Nephron (organoid): ENCODE measurements around the gene GNG7.
"Not testable (repeated sequence)": the region's sequence is repeated elsewhere in the genome, so short reads cannot be mapped to it uniquely, and the experiment has no call there.

Source experiments
- H3K27ac Mint-ChIP-seq, 3 experiments: 2 replicates each; pipeline ENCODE4 v1.8.0; 2020; ENCODE audit warnings: mixed read lengths in 3 of 3, mild to moderate bottlenecking in 2 of 3, moderate library complexity in 1 of 3
- H3K27me3 Mint-ChIP-seq: 2 replicates; pipeline ENCODE4 v1.8.0; 2021; ENCODE audit warnings: low read depth, mild to moderate bottlenecking, moderate library complexity, mixed read lengths
- H3K36me3 Mint-ChIP-seq: 2 replicates; pipeline ENCODE4 v1.8.0; 2020; ENCODE audit warnings: low read depth, mixed read lengths
- H3K4me1 Mint-ChIP-seq: 2 replicates; pipeline ENCODE4 v1.8.0; 2020; ENCODE audit warnings: mixed read lengths
- H3K4me3 Mint-ChIP-seq, 3 experiments: 2 replicates each; pipeline ENCODE4 v1.8.0; 2020; ENCODE audit warnings: mild to moderate bottlenecking in 3 of 3, mixed read lengths in 3 of 3, moderate library complexity in 2 of 3
- H3K9me3 Mint-ChIP-seq: 2 replicates; pipeline ENCODE4 v1.8.0; 2020; ENCODE audit warnings: mixed read lengths
- CTCF ChIP-seq, 3 experiments: fragments of 200-600 bp; sonication (generic); IDR thresholded peaks; one replicate each; pipeline ENCODE4 v1.5.0; 2021; ENCODE audit warnings: antibody characterized with exemption in 3 of 3; ENCODE audit not compliant: unreplicated experiment in 3 of 3

GNG7 gene

GRCh38 chr19:2679439-2679838 is 23.1 kb downstream of the GNG7 start:
- Mint-ChIP-seq H3K27ac (no peak overlapping the region), H3K36me3 (peaks cover 3% of the 10 kb centered on the region), H3K4me3 (no peak overlapping the region), H3K9me3 (peaks cover 2% of the 10 kb centered on the region), H3K27me3 (peaks cover 25% of the 10 kb centered on the region), H3K4me1 (no peaks in the 10 kb centered on the region)
- TF ChIP-seq CTCF (IDR thresholded peaks at IDR 0.05; ENCODE audit: unreplicated experiment in 3 of 3), result no peak

- not testable (repeated sequence) for H3K9me3 Mint-ChIP-seq, H3K36me3 Mint-ChIP-seq, H3K4me1 Mint-ChIP-seq
Observed at GRCh38 chr19:2678948-2679347, 23.5 kb downstream of the GNG7 start.

GRCh38 chr19:2678044-2678671 is 24.3 kb downstream of the GNG7 start:
- H3K4me3 Mint-ChIP-seq, result no peak overlapping the region
- no peaks in the 10 kb centered on the region for H3K4me1 Mint-ChIP-seq
- no peak overlapping the region for H3K27ac Mint-ChIP-seq
- peaks cover 2% of the 10 kb centered on the region for H3K9me3 Mint-ChIP-seq
- H3K36me3 Mint-ChIP-seq, result peaks cover 3% of the 10 kb centered on the region
- peaks cover 25% of the 10 kb centered on the region for H3K27me3 Mint-ChIP-seq
- no peak for TF ChIP-seq CTCF (IDR thresholded peaks at IDR 0.05; ENCODE audit: unreplicated experiment in 3 of 3)

More at GRCh38 chr19:2678948-2679347, 23.5 kb downstream of the GNG7 start:
- H3K4me3 Mint-ChIP-seq, H3K27ac Mint-ChIP-seq: not testable (repeated sequence)
- H3K27me3 Mint-ChIP-seq, result peaks cover 25% of the 10 kb centered on the region

GRCh38 chr19:2676823-2677222 is 25.7 kb downstream of the GNG7 start:
- H3K9me3 Mint-ChIP-seq, result peaks cover 2% of the 10 kb centered on the region
- H3K4me3 Mint-ChIP-seq, result no peak overlapping the region
- no peak for TF ChIP-seq CTCF (IDR thresholded peaks at IDR 0.05; ENCODE audit: unreplicated experiment in 3 of 3)
- H3K4me1 Mint-ChIP-seq, result no peaks in the 10 kb centered on the region
- no peak overlapping the region for H3K27ac Mint-ChIP-seq
- H3K27me3 Mint-ChIP-seq, result peaks cover 25% of the 10 kb centered on the region
- peaks cover 3% of the 10 kb centered on the region for H3K36me3 Mint-ChIP-seq

- H3K4me3 Mint-ChIP-seq, result no peak overlapping the region
- peaks cover 25% of the 10 kb centered on the region for H3K27me3 Mint-ChIP-seq
- no peak overlapping the region for H3K27ac Mint-ChIP-seq
- no peaks in the 10 kb centered on the region for H3K4me1 Mint-ChIP-seq
- no peaks in the 10 kb centered on the region for H3K36me3 Mint-ChIP-seq
- no peak for TF ChIP-seq CTCF (IDR thresholded peaks at IDR 0.05; ENCODE audit: unreplicated experiment in 3 of 3)
- no peaks in the 10 kb centered on the region for H3K9me3 Mint-ChIP-seq
Observed at GRCh38 chr19:2675892-2676291, 26.6 kb downstream of the GNG7 start.

GRCh38 chr19:2670217-2670616 is 32.3 kb downstream of the GNG7 start:
- Mint-ChIP-seq H3K4me1 (no peaks in the 10 kb centered on the region), H3K27me3 (peaks cover 13% of the 10 kb centered on the region), H3K36me3 (no peaks in the 10 kb centered on the region), H3K27ac (no peak overlapping the region), H3K4me3 (no peak overlapping the region), H3K9me3 (no peaks in the 10 kb centered on the region)
- TF ChIP-seq CTCF (IDR thresholded peaks at IDR 0.05; ENCODE audit: unreplicated experiment in 3 of 3), result no peak
